CD14-positive monocyte (primary cell): Measurements from ENCODE around the gene TCN2. TPM values are rescaled to one million over a fixed set of nuclear protein-coding genes. Genes with fewer than 3 reads are reported as not detected.

Experiments used
- DNase-seq, 3 donors: peaks; one replicate each; pipeline ENCODE4 v3.0.0-alpha.2; 2011 to 2022
- H2AFZ ChIP-seq: 2 replicates; pipeline ENCODE4 v1.6.0; 2012; ENCODE audit warnings: mild to moderate bottlenecking, low read depth, low read length, inconsistent platforms; ENCODE audit not compliant: insufficient read depth, poor library complexity, severe bottlenecking
- H3K27ac ChIP-seq, 2 donors: 1 replicate in 1 of 2; 2 replicates in 1 of 2; pipeline ENCODE4 v1.5.1; 2012 to 2013; ENCODE audit warnings: low read length in 2 of 2, control low read depth in 1 of 2, inconsistent platforms in 1 of 2, low read depth in 1 of 2, mild to moderate bottlenecking in 1 of 2
- H3K27me3 ChIP-seq, 2 donors: one replicate each; pipeline versions ENCODE4 v1.6.0 to v1.6.1; 2011 to 2013; ENCODE audit warnings: low read length in 2 of 2; ENCODE audit not compliant: control insufficient read depth in 2 of 2, insufficient read depth in 2 of 2
- H3K36me3 ChIP-seq, 2 donors: replicated peaks in 1 of 2; 1 replicate in 1 of 2; 2 replicates in 1 of 2; pipeline versions ENCODE4 v1.5.1 to v1.6.1; 2012 to 2013; ENCODE audit warnings: low read length in 2 of 2, control low read depth in 1 of 2, inconsistent platforms in 1 of 2, mild to moderate bottlenecking in 1 of 2; ENCODE audit not compliant: insufficient read depth in 2 of 2, control insufficient read depth in 1 of 2
- H3K4me1 ChIP-seq, 2 donors: 1 replicate in 1 of 2; 2 replicates in 1 of 2; pipeline versions ENCODE4 v1.5.1 to v1.6.1; 2012 to 2013; ENCODE audit warnings: low read length in 2 of 2, control low read depth in 1 of 2, inconsistent platforms in 1 of 2, mild to moderate bottlenecking in 1 of 2, moderate library complexity in 1 of 2; ENCODE audit not compliant: insufficient read depth in 2 of 2, control insufficient read depth in 1 of 2
- H3K4me2 ChIP-seq: replicated peaks from 2 replicates; pipeline ENCODE3; 2012; ENCODE audit warnings: low read length, moderate library complexity, mild to moderate bottlenecking; ENCODE audit not compliant: poor library complexity, severe bottlenecking; ENCODE audit errors: extremely low read depth
- H3K4me3 ChIP-seq, 3 experiments: fragments of 200-600 bp in 1 of 3; sonication (generic) in 1 of 3; replicated peaks in 1 of 3; 1 replicate in 2 of 3; 2 replicates in 1 of 3; pipeline ENCODE4 v1.5.1; 2011 to 2013; ENCODE audit warnings: low read length in 3 of 3, mild to moderate bottlenecking in 3 of 3, control low read depth in 2 of 3, low read depth in 2 of 3, inconsistent platforms in 1 of 3, moderate library complexity in 1 of 3
- H3K79me2 ChIP-seq: 2 replicates; pipeline ENCODE4 v1.6.0; 2012; ENCODE audit warnings: mild to moderate bottlenecking, control low read depth, inconsistent platforms, low read length, moderate library complexity; ENCODE audit not compliant: insufficient read depth
- H3K9ac ChIP-seq: 2 replicates; pipeline ENCODE4 v1.6.0; 2017; ENCODE audit warnings: low read length, mild to moderate bottlenecking; ENCODE audit not compliant: insufficient read depth, poor library complexity, severe bottlenecking
- H3K9me3 ChIP-seq, 2 donors: replicated peaks in 1 of 2; 1 replicate in 1 of 2; 2 replicates in 1 of 2; pipeline versions ENCODE4 v1.5.1 to v1.6.1; 2012 to 2013; ENCODE audit warnings: low read length in 2 of 2, control low read depth in 1 of 2; ENCODE audit not compliant: control insufficient read depth in 1 of 2, insufficient read depth in 1 of 2
- H4K20me1 ChIP-seq: 2 replicates; pipeline ENCODE4 v1.6.0; 2012; ENCODE audit warnings: mild to moderate bottlenecking, low read length, control low read depth, moderate library complexity; ENCODE audit not compliant: insufficient read depth
- H3K27ac Mint-ChIP-seq, 7 donors: one replicate each; pipeline ENCODE4 v1.8.0; 2020; ENCODE audit warnings: mild to moderate bottlenecking in 7 of 7, mixed read lengths in 7 of 7, moderate library complexity in 6 of 7, inconsistent platforms in 2 of 7
- H3K27me3 Mint-ChIP-seq, 3 donors: one replicate each; pipeline ENCODE4 v1.8.0; 2021 to 2022; ENCODE audit warnings: low read depth in 3 of 3, mild to moderate bottlenecking in 3 of 3, mixed read lengths in 3 of 3, moderate library complexity in 3 of 3, inconsistent platforms in 1 of 3
- H3K36me3 Mint-ChIP-seq, 2 donors: one replicate each; pipeline ENCODE4 v1.8.0; 2020; ENCODE audit warnings: mixed read lengths in 2 of 2, inconsistent platforms in 1 of 2, mild to moderate bottlenecking in 1 of 2
- H3K4me1 Mint-ChIP-seq: one replicate; pipeline ENCODE4 v1.8.0; 2020; ENCODE audit warnings: mild to moderate bottlenecking, mixed read lengths
- H3K4me3 Mint-ChIP-seq, 2 donors: one replicate each; pipeline ENCODE4 v1.8.0; 2020; ENCODE audit warnings: mild to moderate bottlenecking in 2 of 2, mixed read lengths in 2 of 2, moderate library complexity in 1 of 2
- H3K9me3 Mint-ChIP-seq, 7 donors: one replicate each; pipeline ENCODE4 v1.8.0; 2020 to 2022; ENCODE audit warnings: mixed read lengths in 7 of 7, mild to moderate bottlenecking in 6 of 7, moderate library complexity in 6 of 7, inconsistent platforms in 2 of 7
- CTCF ChIP-seq: fragments of 200-600 bp; IDR thresholded peaks from one replicate; pipeline ENCODE4 v1.8.0; 2022; ENCODE audit warnings: antibody characterized with exemption, mild to moderate bottlenecking
- WGBS: methylation state at CpG from one replicate; pipeline ENCODE4 v1.1.5; 2013; ENCODE audit warnings: missing lambda C conversion rate; ENCODE audit not compliant: insufficient coverage; 5-methylcytosine and 5-hydroxymethylcytosine counted together
- intact Hi-C, 2 donors: fragments of 100-400 bp; cut with micrococcal nuclease; formaldehyde crosslinking; loops; one replicate each; pipeline versions ENCODE4 v1.15.0 to v1.15.1; 2023
- polyA plus RNA-seq, 3 donors: library from polyadenylated mRNA; depleted of rRNA in 1 of 3; unstranded in 2 of 3; stranded (reverse) in 1 of 3; fragments of 300-500 nt in 2 of 3; fragments of >200 nt in 1 of 3; fragmentation: Illumina TruSeq in 2 of 3; gene quantifications; 1 replicate in 2 of 3; 2 replicates in 1 of 3; pipeline ENCODE4 v1.2.3, GENCODE V29; 2012 to 2021

Gene TCN2
- polyA plus RNA-seq, 3 donors: 27.1 to 51.7 (median 45.0) TPM

- no peak overlapping the region for H3K27ac Mint-ChIP-seq
- Histone ChIP-seq H3K4me1 (no peaks in the 10 kb centered on the region), H3K9ac (no peak overlapping the region), H3K4me2 (no peak overlapping the region), H3K79me2 (no peaks in the 10 kb centered on the region), H2AFZ (no peak overlapping the region), H4K20me1 (no peaks in the 10 kb centered on the region), H3K4me3 (no peak overlapping the region), H3K27ac (no peak overlapping the region), H3K36me3 (peaks cover 19 to 23% of the 10 kb centered on the region in 2 donors), H3K27me3 (peaks cover 0 to 20% of the 10 kb centered on the region in 2 donors), H3K9me3 (no peaks in the 10 kb centered on the region)
- 96% methylated on average over 4 of the region's 6 CpGs for WGBS
- peaks cover 4% of the 10 kb centered on the region for H3K4me1 Mint-ChIP-seq
- peaks cover 0 to 3% (median 0%) of the 10 kb centered on the region in 7 donors for H3K9me3 Mint-ChIP-seq
- H3K36me3 Mint-ChIP-seq: peaks cover 18 to 23% of the 10 kb centered on the region in 2 donors
- H3K4me3 Mint-ChIP-seq: no peak overlapping the region
- intact Hi-C loops: no loop called here
- H3K27me3 Mint-ChIP-seq: peaks cover 24 to 29% (median 26%) of the 10 kb centered on the region in 3 donors
- DNase-seq: no peak
- no peak for TF ChIP-seq CTCF
Measured at GRCh38 chr22:30572210-30572609, 34.8 kb upstream of the TCN2 start.

- no peak overlapping the region for H3K4me3 ChIP-seq
- peaks cover 27 to 31% of the 10 kb centered on the region in 2 donors for H3K36me3 ChIP-seq
- no peak for DNase-seq
- peaks cover 26 to 31% of the 10 kb centered on the region in 2 donors for H3K36me3 Mint-ChIP-seq
- no peak for TF ChIP-seq CTCF
- no peak overlapping the region for H3K4me2 ChIP-seq
- 59% methylated on average over 9 of the region's 12 CpGs for WGBS
- no peaks in the 10 kb centered on the region for H3K9me3 ChIP-seq
- H3K4me1 Mint-ChIP-seq: peaks cover 4% of the 10 kb centered on the region
- H3K27me3 ChIP-seq: peaks cover 0 to 20% of the 10 kb centered on the region in 2 donors
- H3K27me3 Mint-ChIP-seq: peaks cover 24 to 27% (median 25%) of the 10 kb centered on the region in 3 donors
- H4K20me1 ChIP-seq: no peaks in the 10 kb centered on the region
- no peak overlapping the region for H3K27ac ChIP-seq
- no peak overlapping the region for H3K4me3 Mint-ChIP-seq
- intact Hi-C loops: no loop called here
- no peaks in the 10 kb centered on the region for H3K79me2 ChIP-seq
- no peaks in the 10 kb centered on the region for H3K4me1 ChIP-seq
- H2AFZ ChIP-seq: no peak overlapping the region
- H3K9me3 Mint-ChIP-seq: peaks cover 0 to 3% (median 0%) of the 10 kb centered on the region in 7 donors
- no peak overlapping the region for H3K9ac ChIP-seq
- H3K27ac Mint-ChIP-seq: peak overlapping the region in 2 of 7 donors; percentile 31 to 32
Measured at GRCh38 chr22:30572840-30573593, 34.0 kb upstream of the TCN2 start.
